OCI-LY3 (cell line): ENCODE data around the gene DEPDC1B.
"Not testable (repeated sequence)": the region's sequence is repeated elsewhere in the genome, so short reads cannot be mapped to it uniquely, and the experiment has no call there.

Experiments used
- H2AFZ ChIP-seq: fragments of 200-600, 300-600 bp; shearing (Covaris generic); 2 replicates; pipeline ENCODE4 v1.6.0; 2014; ENCODE audit warnings: antibody characterized with exemption, low read depth, low read length
- H3K27ac ChIP-seq: fragments of 200-600, 300-600 bp; sonication (generic); 2 replicates; pipeline ENCODE4 v1.5.1; 2014; ENCODE audit warnings: mild to moderate bottlenecking, low read length, moderate library complexity, mixed read lengths
- H3K27me3 ChIP-seq: fragments of 200-600, 300-600 bp; sonication (generic); 2 replicates; pipeline ENCODE4 v1.6.1; 2014; ENCODE audit warnings: low read depth, low read length, mixed read lengths
- H3K36me3 ChIP-seq: fragments of 200-600, 300-600 bp; sonication (generic); replicated peaks from 2 replicates; pipeline ENCODE3; 2014; ENCODE audit warnings: low read depth, low read length, mixed read lengths
- H3K4me1 ChIP-seq: fragments of 300-600, 200-600 bp; sonication (generic); 2 replicates; pipeline ENCODE4 v1.6.1; 2014; ENCODE audit warnings: low read length, mixed read lengths
- H3K4me2 ChIP-seq: fragments of 200-600, 300-600 bp; sonication (generic); 2 replicates; pipeline ENCODE4 v1.6.1; 2014; ENCODE audit warnings: low read length, mixed read lengths
- H3K4me3 ChIP-seq: fragments of 300-600, 200-600 bp; sonication (generic); 2 replicates; pipeline ENCODE4 v1.5.1; 2014; ENCODE audit warnings: antibody characterized with exemption, mild to moderate bottlenecking, low read length, moderate library complexity
- H3K79me2 ChIP-seq: fragments of 300-600, 200-600 bp; shearing (Covaris generic); 2 replicates; pipeline ENCODE4 v1.6.1; 2014; ENCODE audit warnings: mild to moderate bottlenecking, low read length, mixed read lengths
- H3K9ac ChIP-seq: fragments of 300-600, 200-600 bp; shearing (Covaris generic); 2 replicates; pipeline ENCODE4 v1.6.0; 2014; ENCODE audit warnings: mild to moderate bottlenecking, low read length, moderate library complexity
- H3K9me3 ChIP-seq: fragments of 200-600, 300-600 bp; shearing (Covaris generic); 2 replicates; pipeline ENCODE4 v1.6.1; 2014; ENCODE audit warnings: low read length, mixed read lengths; ENCODE audit not compliant: insufficient read depth
- H4K20me1 ChIP-seq: fragments of 200-600, 300-600 bp; sonication (generic); 2 replicates; pipeline ENCODE4 v1.6.1; 2016; ENCODE audit warnings: low read length, mixed read lengths; ENCODE audit not compliant: insufficient read depth
- CTCF ChIP-seq: fragments of 200-600, 300-600 bp; sonication (generic); IDR thresholded peaks from 2 replicates; pipeline ENCODE4 v1.5.1; 2014; ENCODE audit warnings: antibody characterized with exemption, low read length, low read depth
- EZH2phosphoT487 ChIP-seq: fragments of 200-600 bp; shearing (Covaris generic); IDR thresholded peaks from 2 replicates; pipeline ENCODE4 v1.6.1; 2018; ENCODE audit warnings: antibody characterized with exemption, mixed run types, low read depth

Gene DEPDC1B

GRCh38 chr5:60630836-60631235 lies 69.1 kb downstream of the DEPDC1B start:
- Histone ChIP-seq H4K20me1 (no peaks in the 10 kb centered on the region), H3K4me3 (no peak overlapping the region), H3K27ac (no peak overlapping the region), H3K79me2 (no peaks in the 10 kb centered on the region), H3K36me3 (peaks cover 8% of the 10 kb centered on the region), H3K4me2 (no peak overlapping the region), H3K27me3 (no peaks in the 10 kb centered on the region), H3K9me3 (no peaks in the 10 kb centered on the region), H2AFZ (no peak overlapping the region), H3K4me1 (no peaks in the 10 kb centered on the region), H3K9ac (no peak overlapping the region)
- TF ChIP-seq CTCF (no peak), EZH2phosphoT487 (no peak)

DNA sequence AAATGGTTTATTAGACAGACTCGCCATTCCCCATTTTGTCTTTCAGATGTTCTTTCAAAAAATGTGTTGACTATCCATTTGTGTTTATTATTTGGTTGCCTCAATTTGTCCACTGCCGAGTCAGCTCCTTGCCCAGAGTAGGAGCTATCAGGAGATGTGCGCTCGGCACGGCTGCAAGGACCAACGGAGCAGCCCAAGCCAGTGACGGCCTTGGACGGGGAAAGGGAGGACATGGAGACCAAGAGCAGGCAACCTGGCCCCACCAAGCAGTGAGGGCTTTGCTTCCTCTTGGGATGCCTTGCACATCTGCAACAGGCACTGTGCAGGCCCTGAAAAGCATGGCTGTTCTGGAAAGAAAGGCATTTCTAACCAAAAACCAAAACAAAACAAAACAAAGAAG lies 69.8 kb downstream of the DEPDC1B start:
- Histone ChIP-seq H4K20me1 (no peaks in the 10 kb centered on the region), H3K27ac (no peak overlapping the region), H2AFZ (no peak overlapping the region), H3K79me2 (no peaks in the 10 kb centered on the region), H3K9ac (no peak overlapping the region), H3K36me3 (peaks cover 8% of the 10 kb centered on the region), H3K4me2 (no peak overlapping the region), H3K9me3 (no peaks in the 10 kb centered on the region), H3K4me3 (no peak overlapping the region), H3K4me1 (no peaks in the 10 kb centered on the region), H3K27me3 (no peaks in the 10 kb centered on the region)
- TF ChIP-seq EZH2phosphoT487 (no peak), CTCF (no peak)

DNA sequence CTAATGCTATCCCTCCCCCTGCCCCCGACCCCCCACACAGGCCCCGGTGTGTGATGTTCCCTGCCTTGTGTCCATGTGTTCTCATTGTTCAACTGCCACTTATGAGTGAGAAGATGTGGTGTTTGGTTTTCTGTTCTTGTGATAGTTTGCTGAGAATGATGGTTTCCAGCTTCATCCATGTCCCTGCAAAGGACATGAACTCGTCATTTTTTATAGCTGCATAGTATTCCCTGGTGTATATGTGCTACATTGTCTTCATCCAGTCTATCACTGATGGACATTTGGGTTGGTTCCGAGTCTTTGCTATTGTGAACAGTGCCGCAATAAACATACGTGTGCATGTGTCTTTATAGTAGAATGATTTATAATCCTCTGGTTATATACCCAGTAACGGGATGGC lies 75.1 kb downstream of the DEPDC1B start:
- H3K36me3 ChIP-seq, result peaks cover 10% of the 10 kb centered on the region
- not testable (repeated sequence) for H3K4me3 ChIP-seq, H3K79me2 ChIP-seq, H4K20me1 ChIP-seq, H3K9me3 ChIP-seq, H3K27ac ChIP-seq, H2AFZ ChIP-seq, H3K27me3 ChIP-seq, H3K4me2 ChIP-seq, H3K4me1 ChIP-seq, H3K9ac ChIP-seq

- H3K27me3 ChIP-seq, H3K4me1 ChIP-seq, H3K4me3 ChIP-seq, H2AFZ ChIP-seq, H3K27ac ChIP-seq, H3K9ac ChIP-seq, H4K20me1 ChIP-seq, H3K36me3 ChIP-seq, H3K4me2 ChIP-seq, H3K9me3 ChIP-seq, H3K79me2 ChIP-seq: not testable (repeated sequence)
Measured at GRCh38 chr5:60620752-60621151, 79.2 kb downstream of the DEPDC1B start.

GRCh38 chr5:60613826-60614225 lies 86.1 kb downstream of the DEPDC1B start:
- H3K27ac ChIP-seq, result no peak overlapping the region
- no peaks in the 10 kb centered on the region for H3K4me1 ChIP-seq
- no peaks in the 10 kb centered on the region for H3K36me3 ChIP-seq
- no peaks in the 10 kb centered on the region for H3K27me3 ChIP-seq
- no peak overlapping the region for H3K9ac ChIP-seq
- no peaks in the 10 kb centered on the region for H3K9me3 ChIP-seq
- no peak overlapping the region for H3K4me3 ChIP-seq
- H2AFZ ChIP-seq, result no peak overlapping the region
- no peak for TF ChIP-seq CTCF
- no peak for TF ChIP-seq EZH2phosphoT487
- H3K79me2 ChIP-seq, result no peaks in the 10 kb centered on the region
- no peak overlapping the region for H3K4me2 ChIP-seq
- H4K20me1 ChIP-seq, result no peaks in the 10 kb centered on the region
